ENCODE results near the gene SPRYD3.

GRCh38 chr12:53065470-53065869, 13.7 kb downstream of the SPRYD3 start:
- no peak for TF ChIP-seq POLR2A (IDR thresholded peaks at IDR 0.05)
- no peak for TF ChIP-seq CTCF (IDR thresholded peaks at IDR 0.05)

Data from uterus (tissue), 2 donors.